Urinary bladder (tissue), 4 donors: Measurements from ENCODE around the gene LPAR3. TPM values are rescaled to one million over a fixed set of nuclear protein-coding genes. Genes with fewer than 3 reads are reported as not detected.

ENCODE experiments used
- DNase-seq: peaks from one replicate; pipeline ENCODE4 v3.0.0-alpha.2; 2015; ENCODE audit errors: extremely low spot score
- H3K27ac ChIP-seq: one replicate; pipeline ENCODE4 v1.5.1; 2013; ENCODE audit warnings: low read depth, mild to moderate bottlenecking, moderate library complexity
- H3K36me3 ChIP-seq: one replicate; pipeline ENCODE4 v1.6.1; 2013; ENCODE audit warnings: mild to moderate bottlenecking, moderate library complexity; ENCODE audit not compliant: insufficient read depth
- H3K4me1 ChIP-seq: one replicate; pipeline ENCODE4 v1.6.1; 2013; ENCODE audit warnings: mild to moderate bottlenecking, moderate library complexity; ENCODE audit not compliant: insufficient read depth
- H3K4me3 ChIP-seq: one replicate; pipeline ENCODE4 v1.5.1; 2013; ENCODE audit warnings: low read depth, low read length
- WGBS: extraction: QIAGEN DNeasy Blood & Tissue Kit; methylation state at CpG from one replicate; pipeline ENCODE4 v1.1.7; 2013; 5-methylcytosine and 5-hydroxymethylcytosine counted together
- polyA plus RNA-seq: library from polyadenylated mRNA; stranded (reverse); fragments of 200-250 nt; gene quantifications from one replicate; pipeline ENCODE4 v1.2.3, GENCODE V29; 2013
- total RNA-seq: library from RNA; depleted of rRNA; stranded (reverse); fragments of >200 nt; gene quantifications from one replicate; pipeline ENCODE4 v1.2.3, GENCODE V29; 2014
- donor health status: healthy with polysubstance abuse.
- donor health status: healthy.

Gene LPAR3
- total and polyA plus RNA-seq, 2 donors = 1.6 to 12.8 TPM

GRCh38 chr1:84842748-84843231 lies 50.2 kb downstream of the LPAR3 start:
- H3K27ac ChIP-seq = peak overlapping the region; percentile 49
- WGBS = 71% methylated on average over 3 of the region's 3 CpGs

GRCh38 chr1:84841971-84842370 lies 51.0 kb downstream of the LPAR3 start:
- no peaks in the 10 kb centered on the region for H3K4me1 ChIP-seq
- no peaks in the 10 kb centered on the region for H3K36me3 ChIP-seq
- H3K4me3 ChIP-seq = no peak overlapping the region
- WGBS = 90% methylated on average over 2 of the region's 2 CpGs
- H3K27ac ChIP-seq = no peak overlapping the region
- no peak for DNase-seq

More at GRCh38 chr1:84842748-84843231, 50.2 kb downstream of the LPAR3 start:
- H3K36me3 ChIP-seq = no peaks in the 10 kb centered on the region
- no peaks in the 10 kb centered on the region for H3K4me1 ChIP-seq
- peak; percentile 81 for DNase-seq
- no peak overlapping the region for H3K4me3 ChIP-seq

- no peak overlapping the region for H3K27ac ChIP-seq
- no peak overlapping the region for H3K4me3 ChIP-seq
- no peak for DNase-seq
- H3K4me1 ChIP-seq = no peaks in the 10 kb centered on the region
- no peaks in the 10 kb centered on the region for H3K36me3 ChIP-seq
Observed at GRCh38 chr1:84840346-84840745, 52.7 kb downstream of the LPAR3 start.

- WGBS = 92% methylated on average over 1 of the region's 1 CpG
Observed at GRCh38 chr1:84839544-84839943, 53.5 kb downstream of the LPAR3 start.

GRCh38 chr1:84836145-84836544 lies 56.9 kb downstream of the LPAR3 start:
- no peak for DNase-seq
- no peak overlapping the region for H3K4me3 ChIP-seq
- H3K27ac ChIP-seq = no peak overlapping the region
- WGBS = 94% methylated on average over 3 of the region's 3 CpGs
- H3K36me3 ChIP-seq = no peaks in the 10 kb centered on the region
- no peaks in the 10 kb centered on the region for H3K4me1 ChIP-seq

More at GRCh38 chr1:84839544-84839943, 53.5 kb downstream of the LPAR3 start:
- Histone ChIP-seq H3K4me1 (no peaks in the 10 kb centered on the region), H3K27ac (no peak overlapping the region), H3K4me3 (no peak overlapping the region), H3K36me3 (no peaks in the 10 kb centered on the region)
- DNase-seq = no peak

GRCh38 chr1:84835169-84835568 lies 57.8 kb downstream of the LPAR3 start:
- WGBS = 77% methylated on average over 7 of the region's 7 CpGs
- Histone ChIP-seq H3K36me3 (no peaks in the 10 kb centered on the region), H3K27ac (no peak overlapping the region), H3K4me1 (no peaks in the 10 kb centered on the region), H3K4me3 (no peak overlapping the region)
- DNase-seq = no peak

- Histone ChIP-seq H3K36me3 (no peaks in the 10 kb centered on the region), H3K27ac (no peak overlapping the region), H3K4me1 (no peaks in the 10 kb centered on the region), H3K4me3 (no peak overlapping the region)
- WGBS = 80% methylated on average over 1 of the region's 1 CpG
- no peak for DNase-seq
Observed at GRCh38 chr1:84834419-84835064, 58.5 kb downstream of the LPAR3 start.

- Histone ChIP-seq H3K4me1 (no peaks in the 10 kb centered on the region), H3K4me3 (no peak overlapping the region), H3K36me3 (no peaks in the 10 kb centered on the region), H3K27ac (no peak overlapping the region)
- 48% methylated on average over 4 of the region's 4 CpGs for WGBS
- DNase-seq = no peak
Observed at GRCh38 chr1:84833194-84833593, 59.8 kb downstream of the LPAR3 start.

- H3K36me3 ChIP-seq = no peaks in the 10 kb centered on the region
- no peaks in the 10 kb centered on the region for H3K4me1 ChIP-seq
- H3K4me3 ChIP-seq = no peak overlapping the region
- WGBS = 82% methylated on average over 5 of the region's 5 CpGs
- no peak overlapping the region for H3K27ac ChIP-seq
- DNase-seq = no peak
Observed at GRCh38 chr1:84830136-84830535, 62.9 kb downstream of the LPAR3 start.

- no peak overlapping the region for H3K4me3 ChIP-seq
- 75% methylated on average over 3 of the region's 3 CpGs for WGBS
- no peak for DNase-seq
- no peaks in the 10 kb centered on the region for H3K36me3 ChIP-seq
- no peaks in the 10 kb centered on the region for H3K4me1 ChIP-seq
- H3K27ac ChIP-seq = no peak overlapping the region
Observed at GRCh38 chr1:84827976-84828375, 65.0 kb downstream of the LPAR3 start.

- Histone ChIP-seq H3K36me3 (no peaks in the 10 kb centered on the region), H3K4me1 (no peaks in the 10 kb centered on the region), H3K27ac (no peak overlapping the region), H3K4me3 (no peak overlapping the region)
- DNase-seq = no peak
- 83% methylated on average over 3 of the region's 3 CpGs for WGBS
Observed at GRCh38 chr1:84827555-84827954, 65.5 kb downstream of the LPAR3 start.

GRCh38 chr1:84825161-84825560 lies 67.8 kb downstream of the LPAR3 start:
- H3K4me3 ChIP-seq = no peak overlapping the region
- no peaks in the 10 kb centered on the region for H3K36me3 ChIP-seq
- 81% methylated on average over 3 of the region's 3 CpGs for WGBS
- DNase-seq = no peak
- no peaks in the 10 kb centered on the region for H3K4me1 ChIP-seq
- no peak overlapping the region for H3K27ac ChIP-seq

- WGBS = 100% methylated on average over 1 of the region's 1 CpG
- H3K36me3 ChIP-seq = no peaks in the 10 kb centered on the region
- no peak for DNase-seq
- no peak overlapping the region for H3K4me3 ChIP-seq
- H3K4me1 ChIP-seq = no peaks in the 10 kb centered on the region
- H3K27ac ChIP-seq = no peak overlapping the region
Observed at GRCh38 chr1:84823991-84824390, 69.0 kb downstream of the LPAR3 start.

GRCh38 chr1:84823511-84823910 lies 69.5 kb downstream of the LPAR3 start:
- no peak for DNase-seq
- Histone ChIP-seq H3K36me3 (no peaks in the 10 kb centered on the region), H3K27ac (no peak overlapping the region), H3K4me1 (no peaks in the 10 kb centered on the region), H3K4me3 (no peak overlapping the region)

- Histone ChIP-seq H3K36me3 (no peaks in the 10 kb centered on the region), H3K4me1 (no peaks in the 10 kb centered on the region), H3K27ac (no peak overlapping the region), H3K4me3 (no peak overlapping the region)
- WGBS = 92% methylated on average over 9 of the region's 9 CpGs
- DNase-seq = no peak
Observed at GRCh38 chr1:84810343-84810742, 82.7 kb downstream of the LPAR3 start.
